CD4-positive, alpha-beta T cell treated with Interleukin-4 for 4 hours (primary cell): ENCODE data around the gene TEX28.
"Not testable (repeated sequence)": the region's sequence is repeated elsewhere in the genome, so short reads cannot be mapped to it uniquely, and the experiment has no call there.

ENCODE experiments used
- DNase-seq: peaks from one replicate; pipeline ENCODE4 v3.0.0-alpha.2; 2020

Gene TEX28

DNA sequence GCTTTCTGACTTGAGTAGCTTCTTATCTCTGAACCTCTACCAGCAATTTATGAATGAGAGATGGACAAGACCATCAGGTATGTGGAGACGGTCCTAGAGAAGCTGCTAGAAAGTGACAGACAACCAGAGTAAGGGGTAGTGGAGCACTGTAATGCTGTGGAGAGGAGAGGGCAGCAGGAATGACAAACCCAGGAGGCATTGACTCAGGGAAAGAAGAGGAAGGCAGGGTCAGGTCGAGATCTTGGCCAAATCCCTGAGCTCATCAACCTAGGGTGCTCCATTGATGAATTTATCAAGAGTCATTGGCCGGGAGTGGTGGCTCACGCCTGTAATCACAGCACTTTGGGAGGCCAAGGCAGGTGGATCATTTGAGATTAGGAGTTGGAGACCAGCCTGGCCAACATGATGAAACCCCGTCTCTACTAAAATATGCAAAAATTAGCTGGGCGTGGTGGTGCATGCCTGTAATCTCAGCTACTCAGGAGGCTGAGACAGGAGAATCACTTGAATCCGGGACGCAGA lies 54.9 kb downstream of the TEX28 start:
- DNase-seq, result not testable (repeated sequence)

DNA sequence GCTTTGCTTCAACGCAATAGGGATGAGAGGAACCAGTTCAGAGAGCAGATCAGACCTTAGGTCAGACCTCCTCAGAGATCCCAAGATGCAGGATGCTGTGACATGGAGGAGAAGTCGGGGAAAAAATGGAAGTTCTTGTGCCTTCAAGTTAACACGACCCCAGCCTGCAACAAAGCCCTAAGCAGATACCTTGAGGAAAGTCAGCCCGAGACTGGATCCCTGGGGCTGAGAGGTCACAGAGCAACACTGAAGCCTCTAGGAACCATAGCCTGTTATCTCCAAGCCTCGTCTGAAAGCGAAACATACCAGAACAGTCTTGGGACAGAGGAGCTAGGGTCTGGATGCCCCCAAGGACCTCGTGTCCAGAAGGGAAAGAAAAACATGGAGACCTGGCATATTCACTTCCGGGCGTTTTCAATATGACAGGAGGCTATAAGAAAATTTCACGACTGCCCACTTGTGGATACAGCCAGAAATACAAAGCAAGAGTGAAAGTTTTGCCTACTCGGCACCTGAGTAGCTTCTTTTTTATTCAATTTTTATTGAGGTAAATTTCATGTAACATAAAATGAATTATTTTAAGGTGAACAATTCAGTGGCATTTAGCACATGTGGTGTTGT lies 55.9 kb downstream of the TEX28 start:
- not testable (repeated sequence) for DNase-seq

DNA sequence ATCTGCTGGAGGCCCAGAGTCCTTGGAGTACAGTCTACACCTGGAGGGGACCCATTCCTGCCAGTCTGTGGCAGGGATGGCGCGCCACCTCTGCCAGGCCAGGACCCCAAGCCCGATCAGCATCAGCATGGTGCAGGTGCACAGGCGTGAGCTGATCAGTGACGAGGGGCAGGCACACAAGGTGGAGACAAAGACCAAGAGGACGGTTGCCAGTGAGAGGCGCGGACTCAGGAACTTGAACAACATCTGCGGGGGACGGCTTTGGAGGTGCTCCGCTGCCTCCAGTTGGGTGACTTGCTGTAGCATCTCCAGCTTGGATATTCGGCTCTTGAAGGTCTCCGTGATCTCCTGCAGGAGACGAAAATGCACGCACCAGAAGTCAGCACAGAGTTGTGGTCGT lies 61.3 kb downstream of the TEX28 start:
- not testable (repeated sequence) for DNase-seq

DNA sequence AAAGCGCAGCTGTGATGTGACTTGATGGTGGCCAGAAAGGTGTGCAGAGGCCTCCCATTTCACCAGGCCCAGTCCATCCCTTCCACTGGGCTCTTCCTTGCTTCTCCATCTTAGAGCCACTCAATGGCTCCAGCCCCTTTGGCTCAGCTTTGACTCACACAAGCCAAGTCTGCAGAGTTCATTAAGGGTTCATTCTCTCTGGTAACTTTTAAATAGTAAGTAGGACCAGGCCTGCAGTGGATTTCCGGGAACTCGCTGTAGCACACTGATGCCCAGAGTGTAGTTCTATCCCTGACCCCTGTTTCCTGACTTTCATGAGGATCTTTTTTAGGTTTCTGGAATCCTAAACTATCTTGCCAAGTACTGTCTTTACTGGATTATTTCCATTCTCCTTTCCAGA lies 63.5 kb downstream of the TEX28 start:
- DNase-seq, result not testable (repeated sequence)

- not testable (repeated sequence) for DNase-seq
These were observed 68.2 kb downstream of the TEX28 start for GRCh38 chrX:154226706-154227105.

GRCh38 chrX:154225292-154225691 lies 69.6 kb downstream of the TEX28 start:
- not testable (repeated sequence) for DNase-seq
